HepG2 (cell line): ENCODE data around the gene ANKRD11. TPM values are rescaled to one million over a fixed set of nuclear protein-coding genes. Genes with fewer than 3 reads are reported as not detected.

Experiments
- ATAC-seq: fragments of 200-7000 bp; cut with Tn5 transposase; 3 replicates; pipeline ENCODE4 v1.9.1; 2020; ENCODE audit warnings: mild to moderate bottlenecking, moderate library complexity
- BruUV-seq: library from RNA; stranded (reverse); fragments of 400-500 nt; replicated peaks from 2 replicates; lab custom pipeline; 2021; lab: Mats Ljungman, UMichigan
- CTCF ChIA-PET: fragments of 300-600 bp; formaldehyde crosslinking; extraction: SDS; loops from one replicate; lab custom pipeline; 2021; ENCODE audit warnings: low total read pairs, inconsistent platforms, low intra/inter-chr PET ratio; lab: Yijun Ruan, JAX
- POLR2A ChIA-PET: fragments of 350-600 bp; sonication (Branson Sonifier 250); formaldehyde crosslinking; loops from one replicate; lab custom pipeline; 2020; ENCODE audit warnings: antibody characterized with exemption, inconsistent platforms; lab: Yijun Ruan, JAX
- DNase-seq: peaks from one replicate; pipeline ENCODE4 v3.0.0-alpha.2; 2015; ENCODE audit warnings: low spot score
- FAIRE-seq: peaks from 3 replicates; lab custom pipeline; 2011; peaks lifted over from hg19 to GRCh38; lab: Jason Lieb, UNC
- H2AFZ ChIP-seq: one replicate; pipeline ENCODE4 v1.6.1; 2011; ENCODE audit warnings: low read length, inconsistent platforms
- H3K27ac ChIP-seq: fragments of 300-600 bp; 3 replicates; pipeline ENCODE4 v1.8.0; 2011; ENCODE audit warnings: mixed run types, mild to moderate bottlenecking, mixed read lengths, low read length, inconsistent platforms; ENCODE audit not compliant: insufficient read depth; ENCODE audit errors: extremely low read length
- H3K27me3 ChIP-seq, 2 experiments: fragments of 200-600 bp in 1 of 2; 2 replicates in 1 of 2; 3 replicates in 1 of 2; pipeline versions ENCODE4 v1.6.0 to v1.8.0; 2011; ENCODE audit warnings: low read length in 2 of 2, mild to moderate bottlenecking in 2 of 2, moderate library complexity in 2 of 2, inconsistent platforms in 1 of 2; ENCODE audit not compliant: insufficient read depth in 2 of 2, control insufficient read depth in 1 of 2
- H3K36me3 ChIP-seq, 2 experiments: fragments of 200-600 bp in 1 of 2; replicated peaks in 1 of 2; 2 replicates in 1 of 2; 3 replicates in 1 of 2; pipeline versions ENCODE4 v1.5.1 to v1.8.0; 2011; ENCODE audit warnings: low read length in 2 of 2, inconsistent platforms in 1 of 2; ENCODE audit not compliant: insufficient read depth in 2 of 2, control insufficient read depth in 1 of 2
- H3K4me1 ChIP-seq: 2 replicates; pipeline ENCODE4 v1.5.1; 2012; ENCODE audit warnings: low read length, inconsistent platforms; ENCODE audit not compliant: insufficient read depth
- H3K4me2 ChIP-seq: 2 replicates; pipeline ENCODE4 v1.6.0; 2011; ENCODE audit warnings: low read depth, low read length, inconsistent platforms
- H3K4me3 ChIP-seq, 3 experiments: fragments of 200-600 bp in 1 of 3; sonication (generic), shearing (Covaris generic) in 1 of 3; replicated peaks in 1 of 3; 2 replicates each; pipeline ENCODE4 v1.5.1; 2011 to 2016; ENCODE audit warnings: low read length in 3 of 3, inconsistent platforms in 2 of 3, low read depth in 2 of 3, mild to moderate bottlenecking in 2 of 3, control low read depth in 1 of 3, mixed read lengths in 1 of 3; ENCODE audit not compliant: insufficient read depth in 1 of 3
- H3K79me2 ChIP-seq: one replicate; pipeline ENCODE4 v1.6.1; 2011; ENCODE audit warnings: low read length, inconsistent platforms; ENCODE audit not compliant: insufficient read depth
- H3K9ac ChIP-seq: 2 replicates; pipeline ENCODE4 v1.6.0; 2011; ENCODE audit warnings: mild to moderate bottlenecking, low read depth, low read length, inconsistent platforms; ENCODE audit not compliant: insufficient read depth
- H3K9me3 ChIP-seq: 2 replicates; pipeline ENCODE4 v1.5.1; 2012; ENCODE audit warnings: mild to moderate bottlenecking, low read length
- H4K20me1 ChIP-seq: 2 replicates; pipeline ENCODE4 v1.6.0; 2011; ENCODE audit warnings: inconsistent platforms, mild to moderate bottlenecking, low read length, moderate library complexity; ENCODE audit not compliant: insufficient read depth
- AFF4 ChIP-seq: sonication (generic); formaldehyde crosslinking; IDR thresholded peaks from 2 replicates; pipeline ENCODE4 v1.4.0; 2020; ENCODE audit warnings: missing genetic modification reagents
- ATRX ChIP-seq: sonication (generic); formaldehyde crosslinking; IDR thresholded peaks from 2 replicates; pipeline ENCODE4 v1.4.0; 2020; ENCODE audit warnings: missing genetic modification reagents, borderline replicate concordance
- CENPBD1 ChIP-seq: sonication (generic); formaldehyde crosslinking; IDR thresholded peaks from 2 replicates; pipeline ENCODE4 v1.8.0; 2022; ENCODE audit warnings: missing genetic modification reagents, low read depth, mild to moderate bottlenecking, borderline replicate concordance
- IRF2 ChIP-seq: IDR thresholded peaks from 2 replicates; pipeline ENCODE4 v1.6.1; 2018; ENCODE audit warnings: missing genetic modification reagents, missing compliant biosample characterization
- MATR3 ChIP-seq: sonication (generic); formaldehyde crosslinking; IDR thresholded peaks from 2 replicates; pipeline ENCODE4 v1.4.0; 2020; ENCODE audit warnings: missing genetic modification reagents
- MLXIP ChIP-seq: sonication (generic); formaldehyde crosslinking; IDR thresholded peaks from 2 replicates; pipeline ENCODE4 v1.9.0; 2021; ENCODE audit warnings: missing genetic modification reagents, borderline replicate concordance
- MNT ChIP-seq: fragments of 450-650 bp; IDR thresholded peaks from 2 replicates; pipeline ENCODE4 v1.6.1; 2016
- NFE2L2 ChIP-seq: fragments of 150-350 bp; IDR thresholded peaks from 2 replicates; pipeline ENCODE4 v1.6.1; 2014; ENCODE audit warnings: low read length
- PHF8 ChIP-seq: sonication (generic); formaldehyde crosslinking; IDR thresholded peaks from 2 replicates; pipeline ENCODE4 v1.5.0; 2020; ENCODE audit warnings: missing genetic modification reagents
- TBL1XR1 ChIP-seq: fragments of 150-350 bp; IDR thresholded peaks from 2 replicates; pipeline ENCODE4 v1.6.1; 2014; ENCODE audit warnings: borderline replicate concordance, low read length; ENCODE audit not compliant: partially characterized antibody
- ZNF101 ChIP-seq: sonication (generic); formaldehyde crosslinking; IDR thresholded peaks from 2 replicates; pipeline ENCODE4 v1.4.0; 2020; ENCODE audit warnings: mild to moderate bottlenecking, low read depth, missing genetic modification reagents, borderline replicate concordance
- ZNF136 ChIP-seq: sonication (generic); formaldehyde crosslinking; IDR thresholded peaks from 2 replicates; pipeline ENCODE4 v1.8.1; 2022; ENCODE audit warnings: low read depth, mild to moderate bottlenecking, moderate library complexity, missing genetic modification reagents
- ZNF30 ChIP-seq: sonication (generic); formaldehyde crosslinking; IDR thresholded peaks from 2 replicates; pipeline ENCODE4 v1.5.0; 2020; ENCODE audit warnings: mild to moderate bottlenecking, missing genetic modification reagents
- ZNF382 ChIP-seq: sonication (generic); formaldehyde crosslinking; IDR thresholded peaks from 2 replicates; pipeline ENCODE4 v1.5.0; 2020; ENCODE audit warnings: missing genetic modification reagents, mild to moderate bottlenecking, borderline replicate concordance
- ZNF557 ChIP-seq: sonication (generic); formaldehyde crosslinking; IDR thresholded peaks from 2 replicates; pipeline ENCODE4 v1.4.0; 2020; ENCODE audit warnings: missing genetic modification reagents
- ZNF839 ChIP-seq: sonication (generic); formaldehyde crosslinking; IDR thresholded peaks from 2 replicates; pipeline ENCODE4 v1.4.0; 2020; ENCODE audit warnings: missing genetic modification reagents, mild to moderate bottlenecking, borderline replicate concordance
- WGBS: methylation state at CpG from one replicate; pipeline ENCODE4 v1.1.6; 2017; ENCODE audit warnings: low lambda C conversion rate; 5-methylcytosine and 5-hydroxymethylcytosine counted together
- in situ Hi-C: cut with HindIII; loops from 2 replicates; pipeline ENCODE4 v1.10.0; 2017; ENCODE audit warnings: low pct_unique_long_range_greater_than_20kb; ENCODE audit not compliant: extremely low pct_ligation_motif_present
- intact Hi-C: fragments of 100-400 bp; cut with micrococcal nuclease; formaldehyde crosslinking; loops from one replicate; pipeline ENCODE4 v1.10.0; 2022; ENCODE audit not compliant: unreplicated experiment
- polyA plus RNA-seq, 8 experiments: library from polyadenylated mRNA; depleted of rRNA in 3 of 8; stranded (reverse) in 7 of 8; unstranded in 1 of 8; fragments of >200 nt; fragmentation: Illumina TruSeq in 4 of 8; extraction: Trizol in 4 of 8; gene quantifications; 2 replicates each; pipeline versions ENCODE4 v1.2.1 to v1.2.3, GENCODE V29; 2011 to 2016; ENCODE audit warnings: low read depth in 4 of 8, missing spikeins in 1 of 8, mixed read lengths in 1 of 8; ENCODE audit not compliant: insufficient read depth in 1 of 8
- total RNA-seq, 5 experiments: library from RNA; depleted of rRNA; stranded (reverse); fragments of >200 nt; fragmentation: Illumina TruSeq; extraction: Trizol; gene quantifications; 2 replicates each; pipeline ENCODE4 v1.2.3, GENCODE V29; 2016; ENCODE audit warnings: low read depth in 1 of 5

The ANKRD11 gene
- total and polyA plus RNA-seq, 2 of the 13 experiments (the other 11 are each of a cell fraction or from before 2014, with no cell fraction given), result 21.4 to 38.4 TPM

- H3K4me2 ChIP-seq, result no peak overlapping the region
- ATAC-seq (no peak), DNase-seq (no peak), FAIRE-seq (no peak)
- H2AFZ ChIP-seq, result no peak overlapping the region
- CTCF ChIA-PET, result no interaction called here
- H3K9me3 ChIP-seq, result no peaks in the 10 kb centered on the region
- 85% methylated on average over 13 of the region's 13 CpGs for WGBS
- peaks cover 98% of the 10 kb centered on the region for H4K20me1 ChIP-seq
- H3K27ac ChIP-seq, result no peak overlapping the region
- no peak overlapping the region for H3K9ac ChIP-seq
- peaks cover 19 to 45% of the 10 kb centered on the region in 2 experiments for H3K36me3 ChIP-seq
- H3K27me3 ChIP-seq, result no peaks in the 10 kb centered on the region
- intact Hi-C loops (no loop called here), in situ Hi-C loops (no loop called here)
- no peak overlapping the region for H3K4me3 ChIP-seq
- peaks cover 97% of the 10 kb centered on the region for H3K79me2 ChIP-seq
- POLR2A ChIA-PET, result no interaction called here
- no TSS peak for BruUV-seq
- H3K4me1 ChIP-seq, result peaks cover 52% of the 10 kb centered on the region
- TF ChIP-seq CENPBD1 (CRISPR knock-in tag) (no peak), TBL1XR1 (no peak), AFF4 (CRISPR knock-in tag) (no peak), ZNF557 (CRISPR knock-in tag) (no peak), PHF8 (CRISPR knock-in tag) (no peak), ZNF30 (no peak), ZNF101 (no peak), MLXIP (CRISPR knock-in tag) (no peak), IRF2 (CRISPR knock-in tag) (no peak), NFE2L2 (no peak), ZNF382 (CRISPR knock-in tag) (no peak), MATR3 (CRISPR knock-in tag) (no peak), ZNF136 (no peak), MNT (no peak), ATRX (no peak), ZNF839 (CRISPR knock-in tag) (no peak)
Observed at GRCh38 chr16:89361751-89362539, 128.4 kb downstream of the ANKRD11 start.
